H1 (cell line): ENCODE data around the gene PDE4B. TPM values are rescaled to one million over a fixed set of nuclear protein-coding genes. Genes with fewer than 3 reads are reported as not detected.

ENCODE experiments used
- CTCF ChIA-PET: fragments of 300-600 bp; sonication (Branson Sonifier 250); formaldehyde crosslinking; loops from one replicate; lab custom pipeline; 2021; ENCODE audit not compliant: partially characterized antibody; lab: Charles Lee
- POLR2A ChIA-PET: fragments of 300-600 bp; sonication (Branson Sonifier 250); formaldehyde crosslinking; loops from one replicate; lab custom pipeline; 2021; ENCODE audit warnings: inconsistent platforms; ENCODE audit not compliant: partially characterized antibody; lab: Charles Lee
- DNase-seq, 2 experiments: peaks; one replicate each; pipeline versions ENCODE4 v3.0.0 to v3.0.0-alpha.2; 2010 to 2022; ENCODE audit warnings: low spot score in 2 of 2, low read depth in 1 of 2, mixed read lengths in 1 of 2
- FAIRE-seq: peaks from 2 replicates; lab custom pipeline; 2011; peaks lifted over from hg19 to GRCh38; lab: Jason Lieb, UNC
- H2AFZ ChIP-seq: 2 replicates; pipeline ENCODE4 v1.8.1; 2012; ENCODE audit warnings: low read length, inconsistent platforms
- H2AK5ac ChIP-seq: 2 replicates; pipeline ENCODE4 v1.6.1; 2013; ENCODE audit warnings: low read depth, low read length
- H2BK120ac ChIP-seq: replicated peaks from 2 replicates; pipeline ENCODE3; 2013; ENCODE audit warnings: low read depth, low read length, inconsistent platforms
- H2BK12ac ChIP-seq: 2 replicates; pipeline ENCODE4 v1.6.1; 2013; ENCODE audit warnings: low read depth, low read length
- H2BK15ac ChIP-seq: 2 replicates; pipeline ENCODE4 v1.6.1; 2013; ENCODE audit warnings: low read length
- H2BK20ac ChIP-seq: 2 replicates; pipeline ENCODE4 v1.6.1; 2013; ENCODE audit warnings: low read length
- H2BK5ac ChIP-seq: 2 replicates; pipeline ENCODE4 v1.6.1; 2013; ENCODE audit warnings: low read depth, low read length
- H3K14ac ChIP-seq: 2 replicates; pipeline ENCODE4 v1.6.1; 2013; ENCODE audit warnings: inconsistent platforms; ENCODE audit not compliant: insufficient read length
- H3K18ac ChIP-seq: 2 replicates; pipeline ENCODE4 v1.6.1; 2013; ENCODE audit warnings: low read length; ENCODE audit errors: extremely low read depth
- H3K23ac ChIP-seq: 2 replicates; pipeline ENCODE4 v1.6.1; 2013; ENCODE audit warnings: inconsistent platforms; ENCODE audit not compliant: insufficient read length
- H3K23me2 ChIP-seq: 2 replicates; pipeline ENCODE4 v1.6.1; 2013; ENCODE audit warnings: low read depth, low read length
- H3K27ac ChIP-seq: 2 replicates; pipeline ENCODE4 v1.6.1; 2011; ENCODE audit warnings: low read depth, low read length, inconsistent platforms
- H3K27me3 ChIP-seq, 4 experiments: replicated peaks in 1 of 4; 1 replicate in 1 of 4; 2 replicates in 3 of 4; pipeline versions ENCODE4 v1.6.1 to v1.8.1; 2011 to 2013; ENCODE audit warnings: low read length in 3 of 4, mild to moderate bottlenecking in 3 of 4, inconsistent platforms in 2 of 4, mixed read lengths in 2 of 4, moderate library complexity in 1 of 4; ENCODE audit not compliant: control insufficient read depth in 3 of 4, insufficient read depth in 3 of 4; ENCODE audit errors: extremely low read depth in 1 of 4
- H3K36me3 ChIP-seq, 4 experiments: 2 replicates each; pipeline versions ENCODE4 v1.6.1 to v1.8.1; 2011 to 2013; ENCODE audit warnings: mild to moderate bottlenecking in 4 of 4, low read length in 3 of 4, moderate library complexity in 2 of 4, control low read depth in 1 of 4, inconsistent platforms in 1 of 4; ENCODE audit not compliant: insufficient read depth in 4 of 4, control insufficient read depth in 2 of 4
- H3K4ac ChIP-seq: replicated peaks from 2 replicates; pipeline ENCODE3; 2013; ENCODE audit warnings: low read length, low read depth, mixed read lengths, inconsistent platforms; ENCODE audit not compliant: insufficient read length
- H3K4me1 ChIP-seq, 4 experiments: replicated peaks in 1 of 4; 1 replicate in 1 of 4; 2 replicates in 3 of 4; pipeline versions ENCODE4 v1.6.1 to v1.8.1; 2011 to 2013; ENCODE audit warnings: low read length in 3 of 4, inconsistent platforms in 2 of 4, mixed read lengths in 1 of 4; ENCODE audit not compliant: insufficient read depth in 4 of 4, control insufficient read depth in 3 of 4
- H3K4me2 ChIP-seq, 2 experiments: 2 replicates each; pipeline versions ENCODE4 v1.6.1 to v1.8.1; 2011 to 2013; ENCODE audit warnings: low read depth in 2 of 2, low read length in 2 of 2, control low read depth in 1 of 2, inconsistent platforms in 1 of 2, mild to moderate bottlenecking in 1 of 2; ENCODE audit not compliant: insufficient read depth in 1 of 2
- H3K4me3 ChIP-seq, 4 experiments: fragments of 200-600, 300-600 bp in 1 of 4; sonication (generic), shearing (Covaris generic), sonication (Bioruptor Twin) in 1 of 4; 2 replicates each; pipeline versions ENCODE4 v1.5.1 to v1.8.1; 2011 to 2016; ENCODE audit warnings: low read length in 4 of 4, low read depth in 3 of 4, control low read depth in 2 of 4, inconsistent platforms in 2 of 4, mild to moderate bottlenecking in 2 of 4, mixed read lengths in 1 of 4, moderate library complexity in 1 of 4; ENCODE audit not compliant: insufficient read depth in 2 of 4; ENCODE audit errors: extremely low read depth in 1 of 4
- H3K56ac ChIP-seq: replicated peaks from 2 replicates; pipeline ENCODE3; 2013; ENCODE audit warnings: low read depth, mild to moderate bottlenecking, mixed read lengths, low read length, inconsistent platforms; ENCODE audit not compliant: insufficient read length
- H3K79me1 ChIP-seq: 2 replicates; pipeline ENCODE4 v1.6.1; 2013; ENCODE audit warnings: low read depth, low read length, control low read depth
- H3K79me2 ChIP-seq, 2 experiments: 2 replicates each; pipeline versions ENCODE4 v1.6.1 to v1.8.1; 2012 to 2013; ENCODE audit warnings: low read length in 2 of 2, mild to moderate bottlenecking in 2 of 2, inconsistent platforms in 1 of 2; ENCODE audit not compliant: insufficient read depth in 2 of 2, control insufficient read depth in 1 of 2
- H3K9ac ChIP-seq, 4 experiments: replicated peaks in 1 of 4; 1 replicate in 1 of 4; 2 replicates in 3 of 4; pipeline versions ENCODE4 v1.6.1 to v1.8.1; 2011 to 2013; ENCODE audit warnings: low read depth in 3 of 4, low read length in 3 of 4, control low read depth in 2 of 4, mild to moderate bottlenecking in 2 of 4, moderate library complexity in 2 of 4, inconsistent platforms in 1 of 4; ENCODE audit errors: extremely low read depth in 1 of 4
- H3K9me3 ChIP-seq, 2 experiments: 2 replicates each; pipeline versions ENCODE4 v1.6.1 to v1.8.1; 2012 to 2013; ENCODE audit warnings: mild to moderate bottlenecking in 2 of 2, moderate library complexity in 2 of 2, control low read depth in 1 of 2, inconsistent platforms in 1 of 2, low read depth in 1 of 2, low read length in 1 of 2, mixed read lengths in 1 of 2; ENCODE audit not compliant: insufficient read depth in 2 of 2
- H4K20me1 ChIP-seq, 2 experiments: replicated peaks in 1 of 2; 2 replicates each; pipeline versions ENCODE3 to v1.8.1; 2011 to 2013; ENCODE audit warnings: inconsistent platforms in 2 of 2, low read length in 2 of 2, mild to moderate bottlenecking in 1 of 2; ENCODE audit not compliant: insufficient read depth in 2 of 2, control insufficient read depth in 1 of 2
- H4K5ac ChIP-seq: 2 replicates; pipeline ENCODE4 v1.6.1; 2013; ENCODE audit warnings: low read length, low read depth, mixed read lengths, inconsistent platforms; ENCODE audit not compliant: insufficient read length
- H4K8ac ChIP-seq: 2 replicates; pipeline ENCODE4 v1.8.0; 2013; ENCODE audit warnings: mild to moderate bottlenecking, moderate library complexity, low read length, inconsistent platforms; ENCODE audit not compliant: insufficient read depth; ENCODE audit errors: extremely low read depth
- H4K91ac ChIP-seq: replicated peaks from 2 replicates; pipeline ENCODE3; 2013; ENCODE audit warnings: low read length, mixed read lengths, inconsistent platforms; ENCODE audit not compliant: insufficient read length
- CBX8 ChIP-seq: fragments of 300-800, 300-1000 bp; sonication (generic); IDR thresholded peaks from 2 replicates; pipeline ENCODE4 v1.7.1; 2016; ENCODE audit warnings: low read depth, low read length, borderline replicate concordance
- JUND ChIP-seq: IDR thresholded peaks from 2 replicates; pipeline ENCODE4 v1.6.1; 2011; ENCODE audit warnings: mild to moderate bottlenecking, improper control_type of control experiment, low read length
- RBBP5 ChIP-seq: IDR thresholded peaks from 2 replicates; pipeline ENCODE4 v1.7.1; 2012; ENCODE audit warnings: low read depth, mild to moderate bottlenecking, inconsistent platforms, low read length, moderate library complexity, borderline replicate concordance
- WGBS, 2 experiments: shearing (Covaris generic) in 1 of 2; methylation state at CpG; one replicate each; pipeline versions ENCODE4 v1.1.6 to v1.1.7; 2013 to 2015; ENCODE audit warnings: low lambda C conversion rate in 2 of 2, mixed read lengths in 2 of 2, inconsistent platforms in 1 of 2, low coverage in 1 of 2, missing lambda C conversion rate in 1 of 2; ENCODE audit not compliant: insufficient replicate concordance in 2 of 2, insufficient coverage in 1 of 2, insufficient read length in 1 of 2; ENCODE audit errors: extremely low coverage in 1 of 2, missing lambda C conversion rate in 1 of 2; 5-methylcytosine and 5-hydroxymethylcytosine counted together
- polyA plus RNA-seq, 7 experiments: library from polyadenylated mRNA; depleted of rRNA in 3 of 7; stranded (reverse) in 5 of 7; unstranded in 2 of 7; fragments of >200 nt in 5 of 7; fragments of 200-250 nt in 2 of 7; gene quantifications; 1 replicate in 5 of 7; 2 replicates in 1 of 7; 4 replicates in 1 of 7; pipeline versions ENCODE4 v1.2.1 to v1.2.3, GENCODE V29; 2011 to 2013; ENCODE audit warnings: missing spikeins in 2 of 7, mixed read lengths in 2 of 7
- total RNA-seq: library from RNA; stranded (reverse); fragmentation: NEBNext Ultra II Directional; extraction: Animal tissue kit (Norgen Biotek cat#: 25700); gene quantifications from 2 replicates; pipeline ENCODE4 v1.2.1, GENCODE V29; 2021

Gene PDE4B
- total and polyA plus RNA-seq, 2 of the 8 experiments (the other 6 are each of a cell fraction or from before 2014, with no cell fraction given): 5.0 to 15.1 TPM

DNA sequence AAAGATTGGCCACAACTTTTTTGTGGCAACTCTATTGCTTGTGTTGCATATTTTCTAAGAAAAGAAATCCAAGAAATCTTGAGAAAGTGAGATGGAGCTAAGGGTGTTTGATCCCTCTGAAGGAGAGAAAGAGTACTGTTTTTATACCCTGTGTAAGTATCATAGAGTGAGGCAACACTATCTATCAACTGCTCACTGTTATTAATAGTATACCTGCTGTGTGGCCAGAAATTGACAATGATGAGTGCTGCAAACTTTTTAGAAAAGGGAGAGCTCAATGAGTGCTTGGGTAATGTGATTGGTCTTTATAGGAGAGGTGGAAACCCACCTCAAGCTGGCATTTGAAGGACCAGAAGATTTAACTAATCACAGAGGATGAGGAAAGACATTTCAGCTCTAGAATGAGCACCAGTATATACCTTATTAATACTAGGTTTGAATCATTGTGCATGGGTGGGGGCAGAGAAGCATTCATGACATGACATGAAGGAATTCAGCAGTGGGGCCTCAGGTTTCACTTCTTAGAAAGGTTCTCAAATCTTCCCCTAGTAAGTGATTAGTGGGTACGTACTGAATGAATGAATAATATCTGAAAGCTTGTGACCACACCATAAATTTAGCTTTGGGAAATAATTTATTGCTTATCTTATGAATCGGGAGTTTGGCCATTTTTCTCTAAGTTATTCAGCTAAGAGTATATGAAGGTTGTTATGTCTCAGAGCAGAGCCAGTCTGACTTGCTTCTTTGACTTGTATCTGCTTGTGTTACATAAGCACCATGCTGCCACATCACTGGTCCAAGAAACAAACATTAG, 572.1 kb downstream of the PDE4B start:
- POLR2A ChIA-PET: interaction anchor here (1.0 kb wide), 1 partner anchor 12 kb away, joined by 4 read pairs; no protein-coding TSS in a partner anchor
- H2BK120ac ChIP-seq: no peak overlapping the region
- peaks cover 0 to 3% (median 0%) of the 10 kb centered on the region in 4 experiments; a peak in 1 of 7 replicates for H3K4me1 ChIP-seq
- no peak overlapping the region for H2BK5ac ChIP-seq
- no peak overlapping the region for H3K9ac ChIP-seq
- no peak overlapping the region for H3K4ac ChIP-seq
- CTCF ChIA-PET: interaction anchor here (1.1 to 1.6 kb wide), 2 partner anchors 80 to 82 kb away, joined by 3 to 5 read pairs; no protein-coding TSS in a partner anchor
- no peak overlapping the region for H2BK20ac ChIP-seq
- no peak overlapping the region for H4K91ac ChIP-seq
- H3K4me3 ChIP-seq: no peak overlapping the region
- no peaks in the 10 kb centered on the region for H3K9me3 ChIP-seq
- no peaks in the 10 kb centered on the region for H3K23me2 ChIP-seq
- H3K27ac ChIP-seq: no peak overlapping the region
- no peak overlapping the region for H3K56ac ChIP-seq
- no peaks in the 10 kb centered on the region for H3K79me2 ChIP-seq
- no peak overlapping the region for H3K23ac ChIP-seq
- no peak overlapping the region for H4K5ac ChIP-seq
- H2AK5ac ChIP-seq: no peak overlapping the region
- H3K4me2 ChIP-seq: no peak overlapping the region
- H4K8ac ChIP-seq: no peak overlapping the region
- H2BK15ac ChIP-seq: no peak overlapping the region
- no peaks in the 10 kb centered on the region for H3K79me1 ChIP-seq
- H3K36me3 ChIP-seq: peaks cover 8 to 52% (median 39%) of the 10 kb centered on the region in 4 experiments
- no peak overlapping the region for H2BK12ac ChIP-seq
- no peak overlapping the region for H2AFZ ChIP-seq
- WGBS, 2 experiments: 82% methylated on average over 2 of the region's 2 CpGs; no CpG with 5 or more reads in 1 of the 2 experiments
- FAIRE-seq: no peak
- no peak for DNase-seq
- peaks cover 0 to 1% (median 0%) of the 10 kb centered on the region in 4 experiments; a peak in 1 of 7 replicates for H3K27me3 ChIP-seq
- H3K18ac ChIP-seq: no peak overlapping the region
- H4K20me1 ChIP-seq: no peaks in the 10 kb centered on the region
- no peak overlapping the region for H3K14ac ChIP-seq
- TF ChIP-seq RBBP5 (no peak), CBX8 (no peak), JUND (no peak)
